CD4-positive, alpha-beta T cell (primary cell): ENCODE data around the gene MTRFR. TPM values are rescaled to one million over a fixed set of nuclear protein-coding genes. Genes with fewer than 3 reads are reported as not detected.
A peak's percentile ranks its signal among the peaks of the same experiment; 100 is the strongest.

Experiments
- ATAC-seq: fragments of 200-7000 bp; cut with Tn5 transposase; one replicate; pipeline ENCODE4 v1.10.0; 2022; ENCODE audit warnings: mild to moderate bottlenecking; ENCODE audit not compliant: poor library complexity
- CTCF ChIA-PET: fragments of 350-600 bp; sonication (Branson Sonifier 250); formaldehyde crosslinking; loops from one replicate; lab custom pipeline; 2021; ENCODE audit warnings: antibody characterized with exemption, inconsistent platforms; lab: Charles Lee
- POLR2A ChIA-PET: fragments of 350-600 bp; sonication (Branson Sonifier 250); formaldehyde crosslinking; loops from one replicate; lab custom pipeline; 2021; ENCODE audit warnings: antibody characterized with exemption, inconsistent platforms; lab: Charles Lee
- DNase-seq, 14 experiments: peaks; one replicate each; pipeline ENCODE4 v3.0.0-alpha.2; 2013 to 2020; ENCODE audit warnings: mixed read lengths in 2 of 14
- H3K27ac ChIP-seq, 2 donors: one replicate each; pipeline versions ENCODE4 v1.5.1 to v1.7.0; 2013; ENCODE audit warnings: low read length in 2 of 2, low read depth in 1 of 2, mild to moderate bottlenecking in 1 of 2
- H3K27me3 ChIP-seq, 2 experiments: 1 replicate in 1 of 2; 2 replicates in 1 of 2; pipeline versions ENCODE4 v1.6.1 to v1.7.0; 2013; ENCODE audit warnings: low read length in 2 of 2, control low read depth in 1 of 2, mild to moderate bottlenecking in 1 of 2, moderate library complexity in 1 of 2; ENCODE audit not compliant: insufficient read depth in 2 of 2, control insufficient read depth in 1 of 2
- H3K36me3 ChIP-seq: one replicate; pipeline ENCODE4 v1.6.1; 2013; ENCODE audit warnings: low read length, control low read depth; ENCODE audit not compliant: insufficient read depth
- H3K4me1 ChIP-seq: one replicate; pipeline ENCODE4 v1.6.1; 2013; ENCODE audit warnings: low read length, control low read depth; ENCODE audit not compliant: insufficient read depth
- H3K4me3 ChIP-seq: one replicate; pipeline ENCODE4 v1.5.1; 2013; ENCODE audit warnings: mild to moderate bottlenecking, low read length, moderate library complexity
- H3K9me3 ChIP-seq, 2 experiments: 1 replicate in 1 of 2; 2 replicates in 1 of 2; pipeline versions ENCODE4 v1.6.1 to v1.7.0; 2013; ENCODE audit warnings: low read length in 2 of 2, mild to moderate bottlenecking in 2 of 2, control low read depth in 1 of 2, moderate library complexity in 1 of 2; ENCODE audit not compliant: control insufficient read depth in 1 of 2, insufficient read depth in 1 of 2
- H3K27ac Mint-ChIP-seq: one replicate; pipeline ENCODE4 v1.8.0; 2020; ENCODE audit warnings: mixed read lengths
- H3K27me3 Mint-ChIP-seq: one replicate; pipeline ENCODE4 v1.8.0; 2021; ENCODE audit warnings: mixed read lengths
- H3K36me3 Mint-ChIP-seq: one replicate; pipeline ENCODE4 v1.8.0; 2021; ENCODE audit warnings: low read depth, mixed read lengths
- H3K4me1 Mint-ChIP-seq: one replicate; pipeline ENCODE4 v1.8.0; 2021; ENCODE audit warnings: low read depth, mixed read lengths
- H3K4me3 Mint-ChIP-seq: one replicate; pipeline ENCODE4 v1.8.0; 2020; ENCODE audit warnings: mild to moderate bottlenecking, mixed read lengths
- H3K9me3 Mint-ChIP-seq: one replicate; pipeline ENCODE4 v1.8.0; 2020; ENCODE audit warnings: mixed read lengths
- intact Hi-C, 2 experiments: fragments of 100-400 bp; cut with DNase I in 1 of 2; cut with micrococcal nuclease in 1 of 2; formaldehyde crosslinking; loops; one replicate each; pipeline versions ENCODE4 v1.15.1 to v1.9.0; 2023 to 2025; cut with DNase I, micrococcal nuclease
- total RNA-seq, 174 experiments: library from RNA in 2 of 174; stranded (reverse) in 2 of 174; gene quantifications; one replicate each; pipeline ENCODE4 v1.2.3 and lab custom pipeline; 2021 to 2026
- TF ChIP-seq, protein P1 (sequence below): fragments of 200-600 bp; IDR thresholded peaks from one replicate; pipeline ENCODE4 v1.8.0; 2022; ENCODE audit warnings: antibody characterized with exemption, mild to moderate bottlenecking

The MTRFR gene
- total RNA-seq, 2 experiments from 2014 or later, result 43.2 to 44.5 TPM

DNA sequence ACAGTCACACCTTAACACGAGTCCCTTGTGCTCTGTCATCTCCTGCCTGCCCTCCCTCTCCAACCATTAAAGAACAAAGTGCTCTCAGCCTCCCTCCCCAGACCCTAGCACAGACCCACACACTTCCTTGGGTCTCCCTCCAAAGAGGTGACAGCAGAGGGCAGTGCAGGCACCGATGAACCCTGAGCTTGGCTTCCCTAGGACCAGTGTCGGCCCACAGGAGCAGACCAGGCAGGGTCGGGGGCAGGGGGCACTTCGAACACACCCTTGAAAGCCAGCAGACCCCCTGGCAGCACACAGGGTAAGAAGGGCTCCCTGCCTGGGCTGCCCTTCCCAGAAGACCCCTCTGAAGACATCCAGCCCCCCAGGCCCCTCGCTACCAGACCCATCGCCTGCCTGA is 31.4 kb downstream of the MTRFR start:
- Mint-ChIP-seq H3K27me3 (no peaks in the 10 kb centered on the region), H3K4me3 (no peak overlapping the region), H3K4me1 (peaks cover 18% of the 10 kb centered on the region), H3K36me3 (no peaks in the 10 kb centered on the region), H3K9me3 (no peaks in the 10 kb centered on the region), H3K27ac (no peak overlapping the region)
- TF ChIP-seq, protein P1, sequence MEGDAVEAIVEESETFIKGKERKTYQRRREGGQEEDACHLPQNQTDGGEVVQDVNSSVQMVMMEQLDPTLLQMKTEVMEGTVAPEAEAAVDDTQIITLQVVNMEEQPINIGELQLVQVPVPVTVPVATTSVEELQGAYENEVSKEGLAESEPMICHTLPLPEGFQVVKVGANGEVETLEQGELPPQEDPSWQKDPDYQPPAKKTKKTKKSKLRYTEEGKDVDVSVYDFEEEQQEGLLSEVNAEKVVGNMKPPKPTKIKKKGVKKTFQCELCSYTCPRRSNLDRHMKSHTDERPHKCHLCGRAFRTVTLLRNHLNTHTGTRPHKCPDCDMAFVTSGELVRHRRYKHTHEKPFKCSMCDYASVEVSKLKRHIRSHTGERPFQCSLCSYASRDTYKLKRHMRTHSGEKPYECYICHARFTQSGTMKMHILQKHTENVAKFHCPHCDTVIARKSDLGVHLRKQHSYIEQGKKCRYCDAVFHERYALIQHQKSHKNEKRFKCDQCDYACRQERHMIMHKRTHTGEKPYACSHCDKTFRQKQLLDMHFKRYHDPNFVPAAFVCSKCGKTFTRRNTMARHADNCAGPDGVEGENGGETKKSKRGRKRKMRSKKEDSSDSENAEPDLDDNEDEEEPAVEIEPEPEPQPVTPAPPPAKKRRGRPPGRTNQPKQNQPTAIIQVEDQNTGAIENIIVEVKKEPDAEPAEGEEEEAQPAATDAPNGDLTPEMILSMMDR, result no peak
- ChIA-PET CTCF (no interaction called here), POLR2A (interaction anchor here (1.3 kb wide), 1 partner anchor 101 kb away, joined by 5 read pairs; no protein-coding TSS in a partner anchor)
- DNase-seq (peak in 2 of 14 experiments; percentile 29 to 36), ATAC-seq (no peak)
- Histone ChIP-seq H3K4me1 (peaks cover 17% of the 10 kb centered on the region), H3K4me3 (no peak overlapping the region), H3K36me3 (no peaks in the 10 kb centered on the region), H3K27me3 (no peaks in the 10 kb centered on the region), H3K27ac (no peak overlapping the region), H3K9me3 (no peaks in the 10 kb centered on the region)
- intact Hi-C loops, result no loop called here

DNA sequence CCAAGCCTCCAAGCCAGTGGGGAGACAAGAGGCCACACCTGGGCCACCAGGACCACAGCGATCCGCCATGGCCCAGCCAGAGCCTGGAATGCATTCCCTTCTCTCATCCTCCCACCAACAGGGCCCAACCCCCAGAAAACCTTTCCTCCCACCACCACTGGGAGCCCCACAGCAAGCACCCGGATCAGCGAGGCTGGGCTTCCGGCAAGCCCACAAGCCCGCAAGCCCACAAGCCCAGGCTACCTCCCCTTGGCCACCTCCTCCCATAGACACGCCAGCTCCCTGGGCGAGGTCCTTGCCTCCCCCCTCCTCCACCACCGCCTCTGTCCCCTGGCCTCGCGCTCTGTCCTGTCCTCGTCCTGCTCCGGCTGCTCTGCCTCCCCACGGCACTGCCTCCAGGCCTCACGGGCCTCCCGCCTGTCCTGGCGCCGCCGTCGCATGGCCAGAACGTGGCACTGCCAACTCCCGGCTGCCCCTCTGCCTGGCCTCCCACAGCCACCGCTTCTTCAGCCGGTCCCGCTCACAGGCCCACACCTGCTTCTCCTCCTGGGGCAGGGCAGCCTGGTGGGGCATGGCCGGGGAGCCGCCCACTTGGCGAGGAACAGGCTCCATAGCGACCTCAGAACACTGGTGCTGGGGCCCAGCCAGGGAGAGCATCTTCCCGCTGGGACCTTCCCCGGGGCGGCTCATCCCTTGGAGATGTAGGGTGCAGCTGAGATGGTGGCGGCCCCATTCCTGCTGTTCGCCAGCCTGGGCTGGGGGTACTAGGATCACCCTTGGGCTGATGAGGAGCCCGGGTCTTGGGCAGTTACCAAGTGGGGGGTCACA is 32.8 kb downstream of the MTRFR start:
- Mint-ChIP-seq H3K36me3 (no peaks in the 10 kb centered on the region), H3K4me3 (peak overlapping the region; percentile 20), H3K9me3 (no peaks in the 10 kb centered on the region), H3K27me3 (no peaks in the 10 kb centered on the region), H3K4me1 (peaks cover 27% of the 10 kb centered on the region), H3K27ac (no peak overlapping the region)
- Histone ChIP-seq H3K4me1 (peaks cover 29% of the 10 kb centered on the region), H3K9me3 (no peaks in the 10 kb centered on the region), H3K36me3 (no peaks in the 10 kb centered on the region), H3K27me3 (no peaks in the 10 kb centered on the region), H3K27ac (no peak overlapping the region), H3K4me3 (no peak overlapping the region)
- CTCF ChIA-PET, result no interaction called here
- TF ChIP-seq, protein P1, result no peak
- POLR2A ChIA-PET, result interaction anchor here (3.7 kb wide), 1 partner anchor 33 kb away, joined by 13 read pairs; the partner anchor contains the start of genes MPHOSPH9 and MTRFR
- intact Hi-C loops, result no loop called here
- DNase-seq (no peak), ATAC-seq (no peak)

DNA sequence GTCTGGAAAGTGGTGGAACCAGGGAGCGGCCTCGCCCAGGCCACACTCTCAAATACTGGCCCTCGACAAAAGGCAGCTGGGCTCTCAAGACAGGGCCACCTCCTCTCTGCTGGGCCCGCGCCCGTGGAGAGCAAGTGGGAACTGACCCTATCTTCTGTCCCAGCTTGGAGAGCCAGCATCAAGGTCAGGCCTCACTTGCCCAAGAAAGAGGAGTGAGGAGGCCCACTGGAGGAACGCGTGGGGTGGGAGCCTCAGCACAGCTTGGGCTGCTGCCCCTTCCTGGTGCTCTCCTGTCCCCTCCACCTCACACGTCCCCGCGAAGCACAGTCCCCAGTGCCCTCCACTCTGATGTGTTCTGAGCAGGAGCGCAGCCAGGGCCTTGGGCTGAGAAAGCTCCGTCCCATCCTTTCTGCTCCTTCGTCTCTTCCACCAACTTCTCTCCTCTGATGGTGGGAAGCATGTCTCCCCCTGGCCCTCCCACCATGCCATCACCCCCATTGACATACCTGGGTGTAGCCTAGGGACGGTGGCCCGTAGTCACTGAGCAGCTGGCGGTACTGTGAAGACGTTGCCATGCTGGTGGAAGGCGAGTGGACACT is 33.5 kb downstream of the MTRFR start:
- TF ChIP-seq, protein P1, result no peak
- Histone ChIP-seq H3K27ac (no peak overlapping the region), H3K27me3 (no peaks in the 10 kb centered on the region), H3K9me3 (no peaks in the 10 kb centered on the region), H3K4me1 (peaks cover 29% of the 10 kb centered on the region), H3K4me3 (no peak overlapping the region), H3K36me3 (no peaks in the 10 kb centered on the region)
- Mint-ChIP-seq H3K4me3 (peak overlapping the region; percentile 51), H3K4me1 (peaks cover 27% of the 10 kb centered on the region), H3K27ac (no peak overlapping the region), H3K27me3 (no peaks in the 10 kb centered on the region), H3K36me3 (no peaks in the 10 kb centered on the region), H3K9me3 (no peaks in the 10 kb centered on the region)
- CTCF ChIA-PET, result no interaction called here
- intact Hi-C loops, result no loop called here
- POLR2A ChIA-PET, result interaction anchor here (3.7 kb wide), 1 partner anchor 34 kb away, joined by 13 read pairs; the partner anchor contains the start of genes MPHOSPH9 and MTRFR
- DNase-seq (peak in 1 of 14 experiments; percentile 29), ATAC-seq (no peak)
